Left lung (tissue), 10 donors: ENCODE measurements around the gene YLPM1. TPM values are rescaled to one million over a fixed set of nuclear protein-coding genes. Genes with fewer than 3 reads are reported as not detected.

Experiments
- ATAC-seq: fragments of 200-7000 bp; cut with Tn5 transposase; one replicate; pipeline ENCODE4 v1.9.1; 2020; ENCODE audit warnings: moderate library complexity
- DNase-seq, 4 donors: peaks; one replicate each; pipeline ENCODE4 v3.0.0-alpha.2; 2013 to 2020
- H3K27ac ChIP-seq, 2 donors: fragments of 200-600 bp; sonication (generic) in 1 of 2; one replicate each; pipeline versions ENCODE4 v1.5.0 to v1.8.0; 2020 to 2021
- H3K27me3 ChIP-seq, 2 donors: fragments of 200-600 bp; sonication (generic) in 1 of 2; one replicate each; pipeline versions ENCODE4 v1.5.0 to v1.8.0; 2020 to 2021
- H3K36me3 ChIP-seq, 2 donors: fragments of 200-600 bp; sonication (generic) in 1 of 2; one replicate each; pipeline versions ENCODE4 v1.5.0 to v1.8.0; 2020 to 2021
- H3K4me1 ChIP-seq, 2 donors: fragments of 200-600 bp; one replicate each; pipeline ENCODE4 v1.8.0; 2021
- H3K4me3 ChIP-seq, 2 donors: fragments of 200-600 bp; sonication (generic) in 1 of 2; one replicate each; pipeline versions ENCODE4 v1.5.0 to v1.8.0; 2020 to 2021; ENCODE audit warnings: mild to moderate bottlenecking in 1 of 2
- H3K9me3 ChIP-seq, 2 donors: fragments of 200-600 bp; sonication (generic) in 1 of 2; one replicate each; pipeline versions ENCODE4 v1.5.0 to v1.8.0; 2020 to 2021
- intact Hi-C, 2 donors: fragments of 100-400 bp; cut with DNase I; formaldehyde crosslinking; loops; one replicate each; pipeline versions ENCODE4 v1.11.2 to v1.14.2; 2022
- polyA plus RNA-seq, 6 donors: library from polyadenylated mRNA; unstranded; fragments of 120-200 nt; gene quantifications; one replicate each; pipeline ENCODE4 v1.2.1, GENCODE V29; 2013; ENCODE audit not compliant: insufficient read length in 6 of 6
- total RNA-seq, 2 donors: library from RNA; stranded (reverse); fragmentation: NEBNext Ultra II Directional; extraction: Animal tissue kit (Norgen Biotek cat#: 25700); gene quantifications; one replicate each; pipeline ENCODE4 v1.2.1, GENCODE V29; 2021
- TF ChIP-seq, protein P1 (sequence below), 2 donors: fragments of 200-600 bp; sonication (generic) in 1 of 2; IDR thresholded peaks; one replicate each; pipeline versions ENCODE4 v1.5.0 to v1.8.0; 2021; ENCODE audit warnings: antibody characterized with exemption in 2 of 2
- donor health status: DM: no; HTN: yes; CAD: no.
- donor health status: DM: no; HTN: no; CAD: no.

The YLPM1 gene
- total and polyA plus RNA-seq, 8 donors: 49.5 to 117 (median 107) TPM

- Histone ChIP-seq H3K4me1 (peaks cover 5 to 16% of the 10 kb centered on the region in 2 donors), H3K36me3 (no peaks in the 10 kb centered on the region), H3K27ac (no peak overlapping the region), H3K9me3 (no peaks in the 10 kb centered on the region), H3K27me3 (no peaks in the 10 kb centered on the region), H3K4me3 (no peak overlapping the region)
- DNase-seq (no peak), ATAC-seq (no peak)
- intact Hi-C loops: no loop called here
- TF ChIP-seq, protein P1, sequence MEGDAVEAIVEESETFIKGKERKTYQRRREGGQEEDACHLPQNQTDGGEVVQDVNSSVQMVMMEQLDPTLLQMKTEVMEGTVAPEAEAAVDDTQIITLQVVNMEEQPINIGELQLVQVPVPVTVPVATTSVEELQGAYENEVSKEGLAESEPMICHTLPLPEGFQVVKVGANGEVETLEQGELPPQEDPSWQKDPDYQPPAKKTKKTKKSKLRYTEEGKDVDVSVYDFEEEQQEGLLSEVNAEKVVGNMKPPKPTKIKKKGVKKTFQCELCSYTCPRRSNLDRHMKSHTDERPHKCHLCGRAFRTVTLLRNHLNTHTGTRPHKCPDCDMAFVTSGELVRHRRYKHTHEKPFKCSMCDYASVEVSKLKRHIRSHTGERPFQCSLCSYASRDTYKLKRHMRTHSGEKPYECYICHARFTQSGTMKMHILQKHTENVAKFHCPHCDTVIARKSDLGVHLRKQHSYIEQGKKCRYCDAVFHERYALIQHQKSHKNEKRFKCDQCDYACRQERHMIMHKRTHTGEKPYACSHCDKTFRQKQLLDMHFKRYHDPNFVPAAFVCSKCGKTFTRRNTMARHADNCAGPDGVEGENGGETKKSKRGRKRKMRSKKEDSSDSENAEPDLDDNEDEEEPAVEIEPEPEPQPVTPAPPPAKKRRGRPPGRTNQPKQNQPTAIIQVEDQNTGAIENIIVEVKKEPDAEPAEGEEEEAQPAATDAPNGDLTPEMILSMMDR (IDR thresholded peaks at IDR 0.05): no peak
Measured at GRCh38 chr14:74848768-74849167, 85.7 kb downstream of the YLPM1 start.

- H3K27ac ChIP-seq: peak overlapping the region in 1 of 2 donors; percentile 55
- DNase-seq (peak in 1 of 4 donors; percentile 10), ATAC-seq (peak; percentile 60)
- H3K36me3 ChIP-seq: no peaks in the 10 kb centered on the region
- H3K9me3 ChIP-seq: no peaks in the 10 kb centered on the region
- TF ChIP-seq, protein P1 (IDR thresholded peaks at IDR 0.05): no peak
- H3K27me3 ChIP-seq: no peaks in the 10 kb centered on the region
- no peak overlapping the region for H3K4me3 ChIP-seq
- H3K4me1 ChIP-seq: peaks cover 5 to 23% of the 10 kb centered on the region in 2 donors
- intact Hi-C loops: no loop called here
Measured at GRCh38 chr14:74852922-74853530, 89.9 kb downstream of the YLPM1 start.

DNA sequence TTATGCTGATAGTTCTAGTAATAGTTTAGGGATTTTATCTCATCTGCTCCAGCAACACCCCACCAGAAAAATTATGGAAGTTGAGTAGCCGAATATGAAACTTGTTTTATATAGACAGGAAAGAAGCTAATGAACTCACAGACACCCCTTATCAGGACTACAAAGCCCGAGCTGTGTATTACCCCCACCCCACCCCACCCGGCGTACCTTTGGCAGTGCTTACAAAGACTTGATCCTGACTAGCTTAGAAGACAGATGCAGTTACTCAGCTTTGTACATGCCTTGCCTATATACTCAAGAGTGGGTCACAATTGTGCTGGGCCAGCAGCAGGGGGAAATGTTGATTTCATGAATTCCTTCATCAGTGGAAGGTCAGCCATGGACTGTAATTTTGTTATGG lies 90.5 kb downstream of the YLPM1 start:
- H3K36me3 ChIP-seq: no peaks in the 10 kb centered on the region
- H3K4me3 ChIP-seq: no peak overlapping the region
- TF ChIP-seq, protein P1 (IDR thresholded peaks at IDR 0.05): no peak
- H3K27ac ChIP-seq: peak overlapping the region in 1 of 2 donors; percentile 55
- no peaks in the 10 kb centered on the region for H3K9me3 ChIP-seq
- H3K27me3 ChIP-seq: no peaks in the 10 kb centered on the region
- peak; percentile 16 for ATAC-seq
- DNase-seq: no peak
- peaks cover 5 to 23% of the 10 kb centered on the region in 2 donors for H3K4me1 ChIP-seq
- intact Hi-C loops: no loop called here

DNA sequence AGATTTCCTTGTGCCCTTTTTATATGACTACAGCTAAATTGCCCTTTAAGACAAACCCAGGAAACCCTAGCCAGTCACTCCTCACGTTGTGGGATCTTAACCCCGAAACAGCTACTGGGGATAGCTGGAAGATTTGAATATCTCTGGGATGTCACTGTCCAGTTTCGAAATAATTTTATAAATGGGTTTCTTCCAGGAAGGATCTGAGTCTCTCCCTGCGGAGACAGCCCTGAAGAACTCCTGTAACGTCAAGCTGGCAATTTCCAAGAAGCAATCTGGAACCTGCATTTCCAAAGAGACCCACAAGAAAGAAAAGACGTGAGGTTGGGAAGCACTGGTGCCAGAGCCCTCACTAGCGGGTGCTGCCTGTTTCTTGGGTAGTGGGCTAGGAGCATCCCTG lies 91.9 kb downstream of the YLPM1 start:
- no peaks in the 10 kb centered on the region for H3K9me3 ChIP-seq
- no peak for ATAC-seq
- no peak overlapping the region for H3K4me3 ChIP-seq
- intact Hi-C loops: no loop called here
- H3K27ac ChIP-seq: no peak overlapping the region
- H3K27me3 ChIP-seq: no peaks in the 10 kb centered on the region
- H3K36me3 ChIP-seq: no peaks in the 10 kb centered on the region
- DNase-seq: no peak
- peaks cover 5 to 23% of the 10 kb centered on the region in 2 donors for H3K4me1 ChIP-seq
- TF ChIP-seq, protein P1 (IDR thresholded peaks at IDR 0.05): no peak

DNA sequence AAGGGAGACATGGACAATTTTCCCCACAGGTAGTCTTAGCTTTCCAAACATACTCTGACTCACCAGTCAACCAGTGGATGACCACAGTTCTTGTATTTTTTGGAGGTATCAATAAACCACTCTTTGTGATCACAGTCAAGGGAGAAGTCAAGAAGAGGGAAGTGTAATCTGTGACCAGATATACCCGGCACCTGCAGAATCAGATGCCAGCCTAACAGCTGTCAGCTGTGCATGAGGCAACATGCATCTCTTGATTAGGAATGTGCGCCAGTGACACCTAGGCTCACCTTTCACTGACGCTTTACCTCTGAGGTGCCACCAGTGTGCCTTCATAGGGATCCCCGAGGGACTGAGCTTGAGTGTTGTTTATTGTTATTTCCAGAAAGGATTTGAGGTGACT lies 92.8 kb downstream of the YLPM1 start:
- H3K27me3 ChIP-seq: no peaks in the 10 kb centered on the region
- DNase-seq (no peak), ATAC-seq (no peak)
- no peaks in the 10 kb centered on the region for H3K9me3 ChIP-seq
- H3K27ac ChIP-seq: no peak overlapping the region
- intact Hi-C loops: no loop called here
- TF ChIP-seq, protein P1 (IDR thresholded peaks at IDR 0.05): no peak
- H3K4me1 ChIP-seq: peaks cover 5 to 23% of the 10 kb centered on the region in 2 donors
- no peak overlapping the region for H3K4me3 ChIP-seq
- no peaks in the 10 kb centered on the region for H3K36me3 ChIP-seq
